ENCODE measurements around the gene MACROH2A1.

The MACROH2A1 gene

GRCh38 chr5:135387629-135387960 lies 11.4 kb downstream of the MACROH2A1 start:
- TF ChIP-seq CTCF (IDR thresholded peaks at IDR 0.05; ENCODE audit: borderline replicate concordance, control extremely low read depth, extremely low read depth, insufficient read depth, missing control alignments), result no peak
- DNase-seq (ENCODE audit: low spot score), result no peak
- in situ Hi-C loops (cut with MboI; ENCODE audit: low sequenced_read_pairs, unreplicated experiment), result no loop called here

- in situ Hi-C loops (cut with MboI; ENCODE audit: low sequenced_read_pairs, unreplicated experiment), result no loop called here
- DNase-seq (ENCODE audit: low spot score), result no peak
- no peak for TF ChIP-seq CTCF (IDR thresholded peaks at IDR 0.05; ENCODE audit: borderline replicate concordance, control extremely low read depth, extremely low read depth, insufficient read depth, missing control alignments)
These were observed 12.0 kb downstream of the MACROH2A1 start for GRCh38 chr5:135386886-135387628.

- no peak for DNase-seq (ENCODE audit: low spot score)
- TF ChIP-seq CTCF (IDR thresholded peaks at IDR 0.05; ENCODE audit: borderline replicate concordance, control extremely low read depth, extremely low read depth, insufficient read depth, missing control alignments), result no peak
- in situ Hi-C loops (cut with MboI; ENCODE audit: low sequenced_read_pairs, unreplicated experiment), result no loop called here
These were observed 12.9 kb downstream of the MACROH2A1 start for GRCh38 chr5:135386096-135386495.

- no peak for DNase-seq (ENCODE audit: low spot score)
- no peak for TF ChIP-seq CTCF (IDR thresholded peaks at IDR 0.05; ENCODE audit: borderline replicate concordance, control extremely low read depth, extremely low read depth, insufficient read depth, missing control alignments)
- in situ Hi-C loops (cut with MboI; ENCODE audit: low sequenced_read_pairs, unreplicated experiment), result no loop called here
These were observed 13.5 kb downstream of the MACROH2A1 start for GRCh38 chr5:135385576-135385975.

- no peak for DNase-seq (ENCODE audit: low spot score)
- in situ Hi-C loops (cut with MboI; ENCODE audit: low sequenced_read_pairs, unreplicated experiment), result no loop called here
- TF ChIP-seq CTCF (IDR thresholded peaks at IDR 0.05; ENCODE audit: borderline replicate concordance, control extremely low read depth, extremely low read depth, insufficient read depth, missing control alignments), result no peak
These were observed 14.1 kb downstream of the MACROH2A1 start for GRCh38 chr5:135384898-135385297.

- no peak for DNase-seq (ENCODE audit: low spot score)
- in situ Hi-C loops (cut with MboI; ENCODE audit: low sequenced_read_pairs, unreplicated experiment), result no loop called here
- no peak for TF ChIP-seq CTCF (IDR thresholded peaks at IDR 0.05; ENCODE audit: borderline replicate concordance, control extremely low read depth, extremely low read depth, insufficient read depth, missing control alignments)
These were observed 15.1 kb downstream of the MACROH2A1 start for GRCh38 chr5:135383803-135384495.

All from GM13976 (cell line).